GM12892 (cell line): ENCODE data around the gene HOXC5.

ENCODE experiments used
- POLR2A ChIP-seq: IDR thresholded peaks from 2 replicates; pipeline ENCODE4 v1.6.1; 2011; ENCODE audit warnings: low read depth, low read length, control low read depth
- TAF1 ChIP-seq: IDR thresholded peaks from 2 replicates; pipeline ENCODE4 v1.6.1; 2011; ENCODE audit warnings: low read depth, mild to moderate bottlenecking, control low read depth, low read length, borderline replicate concordance

GRCh38 chr12:54074308-54074707 is 41.5 kb downstream of the HOXC5 start:
- TF ChIP-seq TAF1 (no peak), POLR2A (no peak)
